D721Med (cell line): ENCODE data around the gene FA2H.
"Not testable (repeated sequence)": the region's sequence is repeated elsewhere in the genome, so short reads cannot be mapped to it uniquely, and the experiment has no call there.

Source experiments
- DNase-seq: peaks from one replicate; pipeline ENCODE4 v3.0.0; 2011; ENCODE audit warnings: low spot score; ENCODE audit not compliant: insufficient read length
- FAIRE-seq: peaks from 2 replicates; lab custom pipeline; 2011; peaks lifted over from hg19 to GRCh38; lab: Jason Lieb, UNC
- CTCF ChIP-seq: IDR thresholded peaks from 2 replicates; pipeline ENCODE4 v1.5.1; 2012; ENCODE audit warnings: mild to moderate bottlenecking, control low read depth; ENCODE audit not compliant: insufficient read depth; ENCODE audit errors: missing control alignments

Gene FA2H

GRCh38 chr16:74797414-74797813, 22.8 kb upstream of the FA2H start:
- TF ChIP-seq CTCF = no peak
- no peak for FAIRE-seq

GRCh38 chr16:74795104-74795503, 20.5 kb upstream of the FA2H start:
- DNase-seq (no peak), FAIRE-seq (no peak)
- TF ChIP-seq CTCF = no peak

More at GRCh38 chr16:74797414-74797813, 22.8 kb upstream of the FA2H start:
- no peak for DNase-seq

DNA sequence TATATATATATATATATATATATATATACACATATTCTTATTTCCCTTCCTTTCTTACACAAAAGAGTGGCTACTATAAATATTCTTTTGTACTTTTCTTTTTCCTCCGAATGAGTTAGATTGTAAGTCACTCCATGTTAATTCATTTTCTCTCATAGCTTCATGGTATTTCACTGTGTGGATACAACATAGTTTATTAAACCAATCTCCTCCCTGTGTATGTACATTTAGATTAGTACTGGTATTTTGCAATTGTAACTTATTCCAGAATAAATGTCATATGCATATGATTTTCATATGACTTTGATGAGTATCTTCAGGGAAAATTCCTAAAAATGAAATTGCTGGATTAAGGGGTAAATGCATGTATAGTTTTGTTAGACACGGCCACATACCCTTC, 20.0 kb upstream of the FA2H start:
- no peak for TF ChIP-seq CTCF
- no peak for FAIRE-seq
- DNase-seq = no peak

- FAIRE-seq = no peak
- DNase-seq = no peak
- TF ChIP-seq CTCF = no peak
Observed at GRCh38 chr16:74793571-74793970, 19.0 kb upstream of the FA2H start.

GRCh38 chr16:74792225-74792624, 17.6 kb upstream of the FA2H start:
- DNase-seq (no peak), FAIRE-seq (no peak)
- TF ChIP-seq CTCF = no peak

- not testable (repeated sequence) for FAIRE-seq, DNase-seq
Observed at GRCh38 chr16:74791749-74792148, 17.1 kb upstream of the FA2H start.

GRCh38 chr16:74788108-74788507, 13.5 kb upstream of the FA2H start:
- TF ChIP-seq CTCF = no peak
- no peak for FAIRE-seq
- DNase-seq = no peak

DNA sequence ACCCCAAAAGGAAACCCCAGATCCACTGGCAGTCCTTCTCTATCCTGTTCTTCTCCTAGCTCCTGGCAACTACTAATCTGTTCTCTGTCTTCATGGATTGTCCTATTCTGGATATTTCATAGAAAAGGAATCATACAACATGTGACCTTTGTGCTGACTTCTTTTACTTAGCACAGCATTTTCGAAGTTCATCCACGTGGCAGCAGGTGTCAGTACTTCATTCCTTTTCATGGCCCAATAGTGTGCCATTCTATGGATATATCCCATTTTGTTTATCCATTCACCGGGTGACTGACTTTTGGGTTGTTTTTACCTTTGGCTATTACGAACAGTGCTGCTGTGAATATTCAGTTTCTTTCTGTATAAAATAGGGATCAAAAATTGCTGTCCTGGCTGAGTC, 10.4 kb upstream of the FA2H start:
- no peak for TF ChIP-seq CTCF
- DNase-seq (no peak), FAIRE-seq (no peak)
